DMS 273 (cell line): Measurements from ENCODE around the gene ZNF70.
A peak's percentile ranks its signal among the peaks of the same experiment; 100 is the strongest.

Experiments
- DNase-seq: peaks from one replicate; lab custom pipeline; 2025; ENCODE audit not compliant: unreplicated experiment; lab: John Stamatoyannopoulos, UW

The ZNF70 gene

DNA sequence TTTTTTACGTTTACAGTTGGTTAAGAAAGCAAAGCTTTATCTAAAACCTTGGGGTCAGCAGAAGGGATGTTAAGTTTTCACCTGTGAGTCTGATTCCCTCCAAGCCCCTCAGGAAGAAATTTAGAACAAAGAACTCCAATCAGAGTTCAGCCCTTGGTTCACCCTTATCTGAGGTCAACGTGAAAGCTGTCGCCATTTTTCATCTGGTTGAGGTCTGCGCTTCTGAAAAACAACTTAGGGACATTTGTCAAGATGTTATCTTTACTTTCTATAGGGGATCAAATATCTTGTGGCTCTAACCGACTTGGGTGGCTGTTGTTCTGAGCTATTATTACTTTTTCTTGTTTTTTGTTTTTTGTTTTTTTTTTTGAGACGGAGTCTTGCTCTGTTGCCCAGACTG lies 30.1 kb downstream of the ZNF70 start:
- DNase-seq = no peak

- peak; percentile 8 for DNase-seq
Observed at GRCh38 chr22:23718371-23719165, 32.3 kb downstream of the ZNF70 start.

GRCh38 chr22:23716811-23717801 lies 33.8 kb downstream of the ZNF70 start:
- DNase-seq = peak; percentile 92

GRCh38 chr22:23715806-23716375 lies 35.0 kb downstream of the ZNF70 start:
- no peak for DNase-seq

DNA sequence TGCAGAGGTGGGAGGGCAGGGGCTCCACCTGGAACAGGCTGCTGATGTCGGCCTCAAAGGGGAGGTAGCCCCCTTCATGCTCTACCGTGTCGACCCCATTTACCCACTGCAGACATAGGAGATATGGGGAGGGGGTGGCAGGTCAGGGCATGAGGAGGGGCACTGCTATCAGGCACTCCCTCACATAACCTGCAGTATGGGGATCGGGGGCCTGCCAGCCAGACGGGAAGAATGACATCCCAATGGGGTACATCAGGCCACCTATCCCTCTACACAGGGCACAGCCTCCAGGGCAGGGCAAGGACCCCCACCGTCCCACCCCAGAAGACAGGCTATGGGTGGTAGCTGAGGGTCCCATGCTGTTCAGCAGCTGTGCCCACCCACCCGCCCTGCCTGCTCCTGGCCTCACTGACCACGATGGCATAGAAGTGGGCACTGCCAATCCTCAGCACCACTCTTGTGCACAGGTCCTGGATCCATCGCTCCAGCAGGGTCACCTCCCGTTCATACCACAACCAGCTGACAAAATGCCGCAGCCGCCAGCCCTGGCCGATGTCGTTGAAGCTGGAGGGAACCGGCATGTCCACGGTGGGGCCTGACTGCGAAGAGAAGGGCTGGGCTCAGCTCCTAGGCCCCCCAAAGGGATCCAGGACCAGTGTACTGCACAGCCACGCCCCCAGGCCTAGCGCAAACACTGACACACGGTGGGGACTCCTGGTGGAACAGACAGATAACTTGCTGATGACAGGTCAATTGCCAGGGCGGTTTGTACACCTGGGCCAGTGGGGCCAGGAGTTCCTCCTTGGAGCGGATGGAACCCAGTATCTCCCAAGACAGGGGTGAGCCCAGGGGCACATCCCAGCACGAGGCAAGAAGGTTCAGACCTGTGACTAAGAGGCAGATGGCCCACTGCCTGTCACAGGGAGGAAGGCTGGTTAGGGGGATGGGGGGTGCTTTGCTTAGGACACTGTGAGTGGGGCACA lies 36.0 kb downstream of the ZNF70 start:
- peak; percentile 26 for DNase-seq

GRCh38 chr22:23713696-23714595 lies 37.0 kb downstream of the ZNF70 start:
- no peak for DNase-seq

DNA sequence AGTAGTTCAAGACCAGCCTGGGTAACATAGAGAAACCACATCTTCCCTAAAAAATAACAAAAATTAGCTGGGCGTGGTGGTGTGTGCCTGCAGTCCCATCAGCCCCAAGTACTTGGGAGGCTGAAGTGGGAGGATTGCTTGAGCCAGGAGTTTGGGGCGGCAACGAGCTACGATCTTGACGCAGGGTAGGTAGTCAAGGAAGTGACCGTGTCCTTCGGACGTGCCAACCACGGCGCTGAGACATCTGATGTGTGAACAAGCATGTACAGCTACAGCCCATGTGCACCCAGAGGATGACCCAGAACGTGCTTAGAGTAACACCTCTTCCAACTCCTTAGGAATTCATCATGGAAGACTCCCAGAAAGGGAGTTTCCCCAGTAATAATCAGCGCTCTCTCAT lies 38.7 kb downstream of the ZNF70 start:
- DNase-seq = no peak

- DNase-seq = no peak
Observed at GRCh38 chr22:23709107-23709506, 41.8 kb downstream of the ZNF70 start.

DNA sequence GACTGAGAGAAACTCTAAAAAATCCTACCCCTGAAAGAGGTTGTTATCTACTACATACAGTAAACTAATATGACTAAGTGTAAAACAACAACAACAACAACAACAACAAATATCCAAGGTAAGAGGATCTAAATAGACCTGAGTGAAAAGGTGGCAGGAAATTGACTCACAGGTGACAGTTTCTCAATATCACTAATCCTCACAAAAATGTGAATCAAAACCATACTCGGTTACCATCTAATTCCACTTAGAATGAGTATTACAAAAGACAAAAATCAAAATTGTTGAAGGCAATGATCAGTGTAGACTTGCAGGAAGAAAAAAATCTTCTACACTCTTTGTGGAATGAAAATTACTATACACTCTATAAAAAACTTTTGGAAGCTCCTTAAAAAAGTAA lies 42.6 kb downstream of the ZNF70 start:
- no peak for DNase-seq

DNA sequence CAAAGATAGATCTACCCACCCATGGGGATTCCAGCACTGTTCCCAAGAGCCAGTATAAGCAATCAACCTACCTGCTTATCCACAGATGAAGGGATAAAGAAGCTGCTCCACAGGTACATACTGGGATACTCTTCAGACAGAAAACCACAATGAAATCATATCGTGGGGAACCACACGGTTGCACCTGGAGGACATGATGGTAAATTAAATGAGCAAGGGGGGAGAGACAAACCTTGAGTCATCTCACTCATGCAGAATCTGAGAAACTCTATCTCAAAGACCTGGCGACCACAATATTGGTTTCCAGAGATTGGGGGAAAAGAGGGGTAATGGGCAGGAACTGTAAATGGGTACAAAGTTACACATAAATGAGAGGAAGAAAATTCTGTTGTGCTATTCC lies 45.6 kb downstream of the ZNF70 start:
- DNase-seq = no peak

DNA sequence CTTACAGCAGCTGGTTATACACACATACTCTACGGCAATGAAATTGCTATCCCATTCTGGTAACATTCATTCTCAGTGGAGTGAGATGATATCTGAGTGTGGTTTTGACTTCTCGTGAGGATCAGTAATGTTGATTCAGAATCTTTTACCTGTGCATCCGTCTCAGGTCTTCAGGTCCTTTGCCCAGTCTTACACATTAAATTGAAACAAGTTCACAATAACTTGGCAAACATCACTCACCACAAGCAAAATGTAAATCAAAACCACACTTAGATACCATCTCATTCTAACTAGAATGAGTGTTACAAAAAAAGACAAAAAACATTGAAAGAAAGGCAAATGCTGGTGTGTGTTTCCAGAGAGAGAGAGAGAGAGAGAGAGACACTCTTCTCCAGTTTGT lies 46.1 kb downstream of the ZNF70 start:
- no peak for DNase-seq

GRCh38 chr22:23704062-23704461 lies 46.9 kb downstream of the ZNF70 start:
- no peak for DNase-seq

DNA sequence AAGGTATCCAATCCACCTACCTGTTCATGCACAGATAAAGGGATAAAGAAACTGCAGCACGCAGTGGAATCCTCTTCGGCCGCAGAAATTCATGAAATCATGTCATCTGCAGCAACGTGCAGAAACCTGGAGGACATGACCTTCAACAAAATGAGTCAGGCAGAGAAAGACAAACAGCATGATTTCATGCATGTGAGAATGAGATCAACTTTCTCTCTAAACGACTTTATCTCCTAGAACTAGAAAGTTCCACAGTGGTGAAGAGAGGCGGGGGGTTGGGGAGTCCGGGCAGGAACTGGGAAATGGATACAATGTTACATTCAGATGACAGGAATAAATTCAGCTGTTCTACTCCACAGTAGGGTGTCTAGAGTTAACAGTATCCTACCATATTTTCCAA lies 50.2 kb downstream of the ZNF70 start:
- DNase-seq = no peak

- DNase-seq = no peak
Observed at GRCh38 chr22:23698673-23699235, 52.2 kb downstream of the ZNF70 start.

DNA sequence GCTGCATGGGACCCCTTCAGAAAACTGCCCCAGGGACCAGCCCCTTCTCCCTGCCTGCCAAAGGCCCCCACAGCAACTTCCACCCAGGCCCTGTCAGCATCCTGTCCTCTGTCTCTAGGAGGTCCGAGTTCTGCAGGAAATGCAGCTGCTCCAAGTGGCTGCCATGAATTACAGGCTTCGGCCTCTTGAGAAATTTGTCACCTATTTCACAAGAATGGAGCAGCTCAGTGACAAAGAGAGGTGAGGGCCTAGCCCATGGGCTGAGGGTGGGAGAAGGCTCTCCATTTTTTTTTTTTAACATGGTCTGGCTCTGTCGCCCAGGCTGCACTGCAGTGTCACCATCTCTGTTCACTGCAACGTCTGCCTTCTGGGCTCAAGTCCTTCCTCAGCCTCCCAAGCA lies 52.8 kb downstream of the ZNF70 start:
- DNase-seq = no peak

DNA sequence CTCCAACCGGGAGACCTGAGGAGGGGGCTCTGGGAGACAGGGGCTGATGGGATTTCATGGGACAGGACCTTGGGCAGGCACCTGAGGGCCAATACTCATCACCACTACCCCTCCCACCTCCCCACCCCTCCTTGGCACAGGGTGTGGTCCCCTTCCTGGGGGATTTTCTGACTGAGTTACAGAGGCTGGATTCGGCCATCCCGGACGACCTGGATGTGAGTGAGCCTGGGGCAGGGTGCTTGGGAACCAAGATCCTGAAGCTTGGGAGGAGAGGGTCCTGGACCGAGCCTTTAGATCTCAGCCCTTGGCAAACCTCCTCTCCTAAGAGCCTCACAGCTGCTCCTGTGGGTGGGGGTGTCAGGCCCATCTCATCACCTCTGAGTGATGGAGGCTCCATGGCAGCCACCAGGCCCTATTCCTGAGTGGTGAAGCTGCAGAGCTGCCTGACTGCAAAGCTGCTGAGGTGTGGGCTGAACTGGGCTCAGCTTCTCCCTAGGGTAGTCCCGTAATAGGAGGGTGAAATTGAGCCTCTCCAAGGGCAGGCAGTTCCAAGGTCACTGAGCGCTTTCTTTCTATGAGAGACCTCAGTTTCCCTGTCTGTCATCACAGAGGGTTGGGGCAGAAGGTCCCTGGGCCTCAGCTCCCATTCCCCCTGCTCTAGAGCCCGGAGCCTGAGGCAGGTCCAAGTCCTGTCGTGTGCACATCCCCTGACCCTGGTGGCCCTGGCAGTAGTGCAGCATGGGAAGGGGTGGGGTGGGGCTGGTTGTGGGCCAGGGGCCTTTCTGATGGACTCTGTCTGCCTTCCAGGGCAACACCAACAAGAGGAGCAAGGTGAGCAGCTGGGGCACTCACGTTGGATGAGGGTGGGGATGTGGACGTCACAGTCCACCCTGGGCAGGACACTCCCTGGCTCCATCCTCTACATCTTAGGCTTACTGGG lies 53.6 kb downstream of the ZNF70 start:
- DNase-seq = no peak

- no peak for DNase-seq
Observed at GRCh38 chr22:23696326-23696851, 54.5 kb downstream of the ZNF70 start.
